22Rv1 (cell line): ENCODE data around the gene NRXN3.

ENCODE experiments used
- CTCF ChIP-seq: fragments of 450-650 bp; IDR thresholded peaks from 2 replicates; pipeline ENCODE4 v1.5.1; 2017; ENCODE audit warnings: mild to moderate bottlenecking
- ZFX ChIP-seq: fragments of 450-650 bp; IDR thresholded peaks from 2 replicates; pipeline ENCODE4 v1.6.1; 2017; ENCODE audit warnings: antibody characterized with exemption, borderline replicate concordance

GRCh38 chr14:79084861-79085260 lies 914.7 kb downstream of the NRXN3 start:
- TF ChIP-seq CTCF (no peak), ZFX (no peak)
